HG03571 (cell line): ENCODE results near the gene BLVRA.

Experiments
- ATAC-seq: cut with Tn5 transposase; IDR thresholded peaks from one replicate; pipeline ENCODE4 v1.9.1; 2021; ENCODE audit not compliant: unreplicated experiment

BLVRA gene

DNA sequence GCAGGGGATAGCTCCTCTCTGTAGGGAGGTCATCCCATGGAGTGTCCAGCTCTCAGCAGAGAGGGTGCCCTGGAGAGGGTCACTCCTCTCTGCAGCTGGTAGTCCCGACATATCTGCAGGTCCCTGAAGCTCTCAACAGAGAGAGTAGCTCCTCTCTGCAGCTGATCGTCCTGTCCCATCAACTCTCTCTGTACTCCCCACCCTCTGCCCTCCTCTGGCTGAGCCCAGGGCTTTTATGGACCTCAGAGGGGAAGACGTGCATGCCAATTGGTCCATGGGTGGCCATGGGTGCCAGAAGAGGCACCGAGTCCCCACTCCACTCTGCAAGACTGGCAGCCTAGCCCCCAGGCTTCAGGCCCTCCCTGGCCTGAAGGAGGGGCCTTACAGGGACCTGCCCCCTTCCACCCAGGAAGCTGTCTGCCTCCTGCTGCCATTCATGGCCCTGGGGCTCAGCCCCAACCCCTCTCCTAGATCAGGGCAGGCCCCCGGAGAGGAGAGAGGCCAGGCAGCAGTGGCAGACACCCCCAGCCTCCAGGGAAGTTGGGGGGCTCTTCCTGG is 9.0 kb upstream of the BLVRA start:
- no peak for ATAC-seq

DNA sequence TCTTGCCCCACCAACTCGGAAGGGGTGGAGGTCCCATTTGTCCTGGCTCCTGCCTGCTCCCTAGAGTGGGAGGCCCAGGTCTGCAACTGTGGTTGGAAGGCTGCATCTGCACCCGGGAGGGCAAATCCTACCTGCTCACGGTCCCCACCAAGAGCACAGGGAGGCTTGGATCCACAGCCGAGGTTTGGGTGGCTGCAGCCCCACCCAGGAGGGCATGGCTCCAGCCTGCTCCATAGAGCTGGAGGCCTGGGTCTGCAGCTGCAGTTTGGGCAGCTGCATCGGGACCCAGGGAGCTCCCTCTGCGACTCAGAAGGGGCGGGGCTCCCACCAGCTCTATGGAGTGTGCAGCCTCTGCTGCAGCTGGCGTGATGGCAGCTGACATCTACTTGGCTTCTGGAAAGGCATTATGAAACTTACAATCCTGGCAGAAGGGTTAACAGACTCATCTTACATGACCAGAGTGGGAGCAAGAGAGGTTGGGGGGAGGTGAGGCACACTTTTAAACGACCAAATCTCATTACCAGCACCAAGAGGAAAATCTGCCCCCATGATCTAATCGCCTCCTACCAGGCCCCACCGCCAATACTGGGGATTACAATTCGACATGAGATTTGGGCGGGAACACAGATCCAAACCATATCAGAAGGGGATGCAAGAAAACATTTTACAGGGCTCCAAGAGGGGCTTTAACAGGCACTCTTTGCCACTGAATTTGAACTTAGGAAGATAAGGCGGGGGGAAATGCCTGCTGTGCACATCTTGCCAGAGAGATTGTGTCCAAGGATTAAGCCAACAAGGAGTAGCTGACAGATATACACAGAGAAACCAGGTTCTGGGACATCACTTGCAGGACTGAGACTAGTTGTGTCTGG is 8.2 kb upstream of the BLVRA start:
- no peak for ATAC-seq

DNA sequence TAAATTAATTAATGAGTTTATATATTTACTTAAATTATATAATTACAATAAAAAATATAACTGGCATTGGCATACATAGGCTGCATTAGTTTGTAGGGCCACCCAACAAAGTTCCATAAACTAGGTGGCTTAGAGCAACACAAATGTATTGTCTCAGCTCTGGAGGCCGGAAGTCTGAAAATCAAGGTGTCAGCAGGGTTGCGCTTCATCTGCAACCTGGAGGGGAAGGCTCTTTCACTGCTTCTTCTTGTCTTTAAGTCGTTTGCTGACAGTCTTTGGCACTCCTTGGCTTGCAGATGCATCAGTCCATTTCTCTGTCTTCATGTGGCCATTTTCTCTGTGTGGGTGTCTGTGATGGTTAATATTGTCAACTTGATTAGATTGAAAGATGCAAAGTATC is 6.1 kb upstream of the BLVRA start:
- no peak for ATAC-seq

DNA sequence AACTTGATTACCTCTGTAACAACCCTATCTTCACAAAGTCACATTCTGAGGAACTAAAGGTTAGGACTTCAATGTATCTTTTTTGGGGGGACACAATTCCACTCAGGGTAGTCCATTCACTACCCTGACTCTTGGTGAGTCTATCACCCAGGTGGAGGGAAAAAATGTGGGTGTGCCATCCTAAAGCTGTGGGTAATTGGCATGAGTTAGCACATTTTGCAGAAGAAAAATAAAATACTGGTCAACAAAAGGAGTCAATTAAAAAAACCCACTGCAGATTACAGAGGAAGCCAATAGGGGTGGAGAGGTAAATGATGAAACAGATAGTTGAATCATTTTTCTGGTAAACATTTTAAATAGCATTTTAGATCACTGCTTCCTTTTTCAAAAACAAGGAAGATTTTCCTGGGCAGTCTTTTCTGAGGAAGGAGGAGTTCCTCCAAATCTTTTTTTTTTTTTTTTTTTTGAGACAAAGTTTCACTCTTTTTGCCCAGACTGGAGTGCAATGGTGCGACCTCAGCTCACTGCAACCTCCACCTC is 5.1 kb upstream of the BLVRA start:
- ATAC-seq: no peak

DNA sequence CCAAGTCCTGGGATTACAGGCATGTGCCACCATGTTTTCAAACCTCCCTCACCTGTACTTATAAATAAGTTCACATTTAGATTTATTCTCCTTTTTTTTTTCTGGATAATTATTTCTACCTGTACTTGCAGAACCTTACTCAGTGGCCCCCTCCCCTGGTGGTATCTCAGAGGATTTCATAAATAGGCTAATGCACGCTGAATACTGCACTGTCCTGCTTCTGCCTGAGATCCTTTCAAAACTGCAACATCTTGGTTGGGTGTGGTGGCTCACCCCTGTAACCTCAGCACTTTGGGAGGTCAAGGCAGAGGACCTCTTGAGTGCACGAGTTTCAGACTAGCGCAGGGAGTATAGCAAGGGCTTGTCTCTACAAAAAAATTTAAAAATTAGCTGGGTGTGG is 4.6 kb upstream of the BLVRA start:
- ATAC-seq: no peak

DNA sequence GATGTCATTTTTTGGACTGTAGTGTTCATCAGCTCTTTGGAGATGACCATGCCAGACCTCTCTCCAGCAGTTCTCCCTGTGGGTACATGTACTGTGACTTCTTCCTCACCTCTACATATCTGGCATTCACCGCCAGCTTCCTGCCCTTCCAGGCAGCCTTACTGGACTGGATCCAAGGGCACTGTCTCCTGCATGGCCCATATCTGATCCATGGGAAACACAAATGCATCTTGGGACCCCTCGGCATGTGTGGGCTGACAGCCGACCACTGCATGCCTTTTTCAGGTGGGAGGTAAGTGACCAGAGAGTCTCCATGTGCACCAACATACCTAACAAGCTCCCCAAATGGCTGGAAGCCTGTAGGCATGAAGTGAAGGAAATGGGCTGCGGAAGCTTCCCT is 3.9 kb upstream of the BLVRA start:
- ATAC-seq: no peak

DNA sequence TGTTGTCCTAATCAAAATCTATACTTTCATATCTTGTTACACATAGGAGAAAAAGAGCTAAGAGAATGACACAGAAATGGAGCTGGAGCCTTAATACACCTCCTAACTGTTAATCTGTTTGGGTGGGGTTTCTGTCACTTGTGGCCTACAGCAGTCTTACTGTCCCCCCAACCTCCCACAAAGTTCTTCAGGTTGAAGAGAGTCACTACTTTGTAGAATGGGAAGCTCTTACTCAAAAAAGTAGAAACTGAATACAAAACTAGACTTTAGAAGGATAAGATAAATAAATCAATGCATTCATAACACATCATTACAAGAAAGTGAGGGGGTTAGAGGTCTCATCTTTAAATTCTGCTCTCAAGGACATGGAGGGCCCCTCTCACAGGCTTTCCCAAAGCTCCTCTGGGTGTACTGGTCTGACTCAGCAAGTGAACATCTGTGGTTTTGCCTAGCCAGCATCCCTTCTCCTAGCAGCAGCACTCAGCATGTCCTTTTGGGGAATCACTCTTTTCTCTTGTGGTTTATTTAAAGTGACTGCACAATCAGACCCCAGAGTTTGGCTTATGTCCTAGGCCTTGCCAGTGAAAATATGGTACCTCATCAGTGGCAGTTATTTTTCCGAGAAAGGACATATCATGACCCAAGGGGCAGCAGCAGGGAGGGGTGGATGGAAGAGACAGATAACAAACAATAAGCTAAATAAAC is 2.0 kb upstream of the BLVRA start:
- ATAC-seq: no peak

DNA sequence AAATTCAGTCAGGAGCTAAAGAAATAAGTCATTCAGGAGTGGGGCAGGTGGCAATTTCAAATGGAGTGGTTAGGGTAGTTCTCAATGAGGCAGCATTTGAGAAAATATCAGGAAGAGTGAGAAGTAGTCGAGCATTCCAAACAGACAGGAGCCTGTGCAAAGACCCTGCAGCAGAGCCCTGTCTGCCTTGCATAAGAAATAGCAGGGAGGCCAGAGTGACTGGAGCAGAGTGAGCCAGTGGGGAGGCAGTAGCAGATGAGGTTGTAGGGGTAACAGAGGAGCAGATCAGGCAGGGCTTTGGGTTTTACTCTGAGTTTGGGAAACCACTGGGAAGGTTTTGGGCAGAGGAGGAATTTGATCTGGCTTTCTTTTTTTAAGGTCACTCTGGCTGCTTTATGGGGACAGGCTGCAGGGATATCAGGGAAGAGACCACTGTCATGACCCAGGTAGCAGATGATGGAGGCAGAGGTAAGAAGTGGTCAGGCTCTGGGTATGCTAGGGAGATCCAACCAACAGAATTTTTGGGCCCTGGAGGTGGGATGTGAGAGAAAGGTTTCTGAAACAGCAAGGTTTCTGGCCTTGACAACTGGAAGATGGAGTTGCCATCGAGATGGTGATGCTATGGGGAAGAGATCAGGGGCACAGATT is 1.3 kb upstream of the BLVRA start:
- ATAC-seq: no peak

DNA sequence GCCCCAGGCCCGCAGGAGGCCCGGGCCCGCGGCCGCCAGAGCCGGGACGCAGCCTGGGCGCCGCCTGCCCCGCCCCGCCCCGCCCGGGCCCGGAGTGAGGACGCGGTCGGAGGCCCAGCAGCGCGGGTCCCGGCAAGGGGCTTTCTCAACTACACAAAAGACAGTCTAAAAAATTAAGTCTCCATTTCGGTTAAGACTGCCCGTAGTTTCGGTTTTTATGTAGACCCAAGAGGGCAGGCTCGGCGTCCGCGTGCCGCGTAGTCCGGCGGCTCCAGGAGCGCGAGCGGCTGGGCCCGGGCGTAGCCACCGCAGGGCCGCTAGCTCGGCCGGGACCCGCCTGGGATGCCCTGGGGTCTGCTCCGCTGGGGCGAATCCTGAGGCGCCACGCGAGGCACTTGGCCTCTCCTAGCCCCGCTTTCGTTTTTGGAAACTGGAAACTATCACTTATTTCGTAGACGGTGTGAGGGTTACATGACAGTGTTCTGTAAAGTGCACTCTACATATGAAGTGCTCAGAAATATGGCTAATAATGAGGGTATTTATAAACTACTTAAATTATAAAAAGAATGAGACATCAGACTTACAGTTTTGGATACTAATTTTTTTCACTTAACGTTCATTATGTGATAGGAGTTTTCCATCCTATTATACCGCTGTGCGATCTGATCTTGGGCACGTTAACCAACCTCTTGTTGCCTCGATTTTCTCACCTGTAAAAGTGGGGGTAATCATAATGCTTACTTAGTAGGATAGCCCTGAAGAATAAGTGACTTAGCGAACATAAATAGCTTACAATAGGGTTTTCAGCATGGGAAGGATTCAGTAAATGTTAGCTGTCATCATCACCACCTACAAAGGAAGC is 573 bp downstream of the BLVRA start:
- ATAC-seq: peak; percentile 42

DNA sequence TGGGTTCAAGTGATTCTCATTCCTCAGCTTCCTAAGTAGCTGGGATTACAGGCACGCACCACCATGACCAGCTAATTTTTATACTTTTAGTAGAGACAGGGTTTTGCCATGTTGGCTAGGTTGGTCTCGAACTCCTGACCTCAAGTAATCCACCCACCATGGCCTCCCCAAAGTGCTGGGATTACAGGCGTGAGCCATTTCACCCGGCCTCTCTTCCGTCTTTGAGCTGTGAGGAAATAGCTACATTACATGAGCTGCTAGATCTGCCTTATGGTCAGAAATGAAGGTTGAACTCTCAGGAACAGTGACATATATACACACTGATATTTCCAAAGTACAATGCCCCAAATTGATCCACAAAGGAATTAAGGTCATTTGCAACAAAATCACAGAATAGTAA is 2.4 kb downstream of the BLVRA start:
- ATAC-seq: no peak

DNA sequence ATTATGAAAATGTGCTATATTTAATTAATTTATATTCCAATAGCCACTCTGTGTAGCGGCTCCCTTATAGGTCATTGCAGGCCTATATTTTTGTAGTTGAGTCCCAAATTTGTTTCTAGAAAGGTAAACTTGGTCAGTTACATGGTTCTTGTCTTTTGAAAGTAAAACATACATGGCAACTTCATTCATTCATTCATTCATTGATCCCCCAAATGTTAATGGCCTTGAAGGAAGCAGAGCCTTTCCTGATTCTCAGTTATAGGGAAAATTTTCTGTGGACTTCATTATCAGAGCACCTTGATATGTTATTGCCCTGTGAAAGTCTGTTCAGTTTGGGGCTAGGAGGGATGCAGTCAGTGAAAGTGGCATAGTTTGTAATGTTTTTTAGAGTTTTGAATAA is 2.9 kb downstream of the BLVRA start:
- no peak for ATAC-seq

DNA sequence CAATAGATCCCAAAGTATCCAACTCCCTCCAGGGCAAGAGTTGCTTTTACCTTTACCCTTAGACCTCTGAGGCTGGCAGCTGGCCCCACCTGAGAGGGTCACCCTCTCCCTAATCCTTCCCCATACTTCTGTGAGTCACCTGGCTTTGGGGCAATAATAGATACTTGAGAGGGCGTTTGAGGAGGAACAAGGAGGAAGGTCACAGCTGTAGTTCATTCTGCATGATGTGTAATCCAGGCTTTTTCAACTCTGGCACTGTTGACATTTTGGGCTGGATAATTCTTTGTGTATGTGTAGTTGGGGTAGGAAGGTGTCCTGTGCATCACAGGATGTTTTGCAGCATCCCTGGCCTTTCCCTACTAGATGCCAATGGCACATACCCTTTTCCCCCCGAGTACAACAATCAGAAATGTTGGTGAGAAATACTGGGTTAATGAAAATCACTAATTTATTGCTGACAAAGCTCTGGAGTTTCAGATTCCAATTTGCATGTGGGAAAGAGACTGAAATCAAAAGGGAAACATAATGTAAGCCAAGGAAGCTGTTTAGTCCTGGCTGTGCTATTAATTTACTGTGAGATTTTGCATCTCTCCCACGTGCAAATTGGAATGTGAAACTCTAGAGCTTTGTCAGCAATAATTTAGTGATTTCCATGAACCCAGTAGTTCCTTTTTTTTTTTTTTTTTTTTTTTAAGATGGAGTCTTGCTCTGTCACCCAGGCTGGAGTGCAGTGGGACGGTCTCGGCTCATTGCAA is 3.6 kb downstream of the BLVRA start:
- no peak for ATAC-seq

DNA sequence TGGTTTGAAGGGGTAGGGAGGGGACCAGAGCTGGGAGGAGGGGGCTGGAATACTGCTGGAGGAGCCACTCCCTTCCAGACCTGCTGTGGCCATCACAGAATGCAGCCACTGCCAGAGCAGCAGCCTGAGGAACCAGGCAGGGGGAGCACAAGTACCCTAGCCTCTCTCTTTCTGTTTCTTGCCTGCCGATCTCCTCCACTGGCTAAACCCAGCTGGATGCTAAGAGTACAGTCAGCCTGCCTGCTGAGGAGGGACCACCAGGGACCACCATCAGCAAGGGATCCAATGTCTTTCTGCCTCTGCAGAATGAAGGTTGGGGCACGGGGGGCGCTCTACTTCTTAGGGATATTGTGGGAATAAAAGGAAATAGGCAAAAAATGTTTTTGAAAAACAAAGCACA is 4.7 kb downstream of the BLVRA start:
- no peak for ATAC-seq

DNA sequence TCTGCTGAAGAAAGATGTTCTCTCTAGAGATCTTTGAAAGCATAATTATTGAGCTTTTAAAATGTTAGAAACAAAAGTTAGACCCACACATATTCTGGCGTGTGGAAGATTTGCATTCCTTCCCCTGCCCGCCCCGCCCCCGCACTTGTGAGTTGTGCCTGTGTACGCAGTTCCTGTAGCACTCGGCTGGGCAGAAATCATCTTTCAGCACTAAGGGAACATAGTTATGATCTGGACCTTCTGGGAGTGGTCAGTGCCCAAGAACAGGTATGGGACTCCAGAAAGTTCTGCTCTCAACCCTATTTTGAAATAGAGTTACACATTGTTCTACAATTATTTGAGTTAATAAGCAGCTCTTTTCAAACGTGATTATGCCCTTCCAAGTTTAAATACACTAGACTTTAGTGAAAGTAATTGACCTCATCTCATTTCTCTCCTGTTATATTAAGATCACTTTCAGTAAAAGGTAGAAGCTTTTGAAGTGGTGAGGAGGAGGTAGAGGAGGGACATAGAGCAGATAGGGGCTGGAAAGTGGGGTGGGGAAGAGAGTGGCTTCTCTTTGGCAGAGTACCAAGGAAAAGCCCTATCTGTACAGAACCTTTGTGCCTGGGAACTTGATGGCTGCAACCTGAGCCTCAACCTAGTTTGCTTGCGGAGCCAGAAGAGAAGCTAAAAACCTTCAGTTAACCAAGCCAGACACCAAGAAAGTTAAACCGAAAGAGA is 5.7 kb downstream of the BLVRA start:
- no peak for ATAC-seq

DNA sequence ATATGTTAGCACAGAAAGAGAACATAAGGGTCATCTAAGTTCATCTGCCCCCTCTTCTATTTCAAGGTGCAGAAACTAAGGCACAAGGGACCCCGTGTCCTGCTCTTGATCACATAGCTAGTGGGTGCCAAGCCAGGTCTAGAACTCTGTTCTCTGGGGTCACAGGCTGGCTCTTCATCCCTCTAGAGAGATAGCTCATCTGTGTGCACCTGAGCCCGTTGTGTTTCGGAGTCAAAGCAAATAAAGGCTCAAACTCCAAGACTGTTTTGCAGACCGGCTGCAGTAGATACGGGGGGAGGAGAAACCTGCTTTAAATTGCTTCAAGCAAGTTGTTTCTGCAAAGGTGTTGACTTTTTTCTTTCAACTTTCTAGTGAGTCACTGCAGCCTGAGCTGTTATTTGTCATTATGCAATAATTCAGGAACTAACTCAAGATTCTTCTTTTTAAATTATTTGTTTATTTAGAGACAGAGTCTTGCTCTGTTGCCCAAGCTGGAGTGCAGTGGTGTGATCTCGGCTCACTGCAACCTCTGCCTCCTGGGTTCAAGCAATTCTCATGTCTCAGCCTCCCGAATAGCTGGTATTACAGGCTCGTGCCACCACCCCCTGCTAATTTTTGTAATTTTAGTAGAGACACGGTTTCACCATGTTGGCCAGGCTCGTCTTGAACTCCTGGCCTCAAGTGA is 6.5 kb downstream of the BLVRA start:
- ATAC-seq: no peak

DNA sequence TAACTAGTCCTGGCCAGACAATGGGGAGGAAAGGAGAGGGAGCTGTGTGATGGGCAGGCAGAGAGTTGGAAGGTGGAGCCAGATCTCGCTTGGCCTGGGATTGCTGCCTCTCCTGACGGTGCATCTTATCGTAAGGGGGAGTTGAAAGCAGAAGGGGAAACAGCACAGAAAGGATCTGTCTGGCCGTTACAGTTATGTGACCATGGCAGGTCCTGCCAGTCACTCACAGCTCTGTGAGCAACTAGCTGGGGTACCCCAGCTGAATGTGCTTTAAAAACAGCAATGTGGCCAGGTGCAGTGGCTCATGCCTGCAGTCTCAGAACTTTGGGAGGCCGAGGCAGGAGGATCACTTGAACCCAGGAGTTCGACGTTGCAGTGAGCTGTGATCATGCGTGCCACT is 8.1 kb downstream of the BLVRA start:
- ATAC-seq: no peak

DNA sequence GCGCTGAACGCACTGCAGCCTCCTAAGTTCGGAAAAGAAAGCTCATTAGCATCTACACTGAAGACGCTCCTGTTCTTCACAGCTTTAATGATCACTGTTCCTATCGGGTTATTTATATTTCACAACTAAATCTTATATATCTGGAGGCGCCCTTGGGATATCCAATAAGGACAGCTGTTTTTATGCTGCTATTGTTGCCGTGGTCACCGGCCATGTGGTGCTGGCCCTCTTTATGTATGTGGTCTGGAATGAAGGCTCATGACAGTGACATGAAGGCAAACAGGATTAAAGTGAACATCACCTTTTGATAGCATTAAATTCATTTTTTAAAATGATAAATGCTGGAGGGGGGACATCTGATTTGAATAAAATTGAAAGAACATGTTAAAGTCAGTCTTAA is 8.8 kb downstream of the BLVRA start:
- no peak for ATAC-seq

DNA sequence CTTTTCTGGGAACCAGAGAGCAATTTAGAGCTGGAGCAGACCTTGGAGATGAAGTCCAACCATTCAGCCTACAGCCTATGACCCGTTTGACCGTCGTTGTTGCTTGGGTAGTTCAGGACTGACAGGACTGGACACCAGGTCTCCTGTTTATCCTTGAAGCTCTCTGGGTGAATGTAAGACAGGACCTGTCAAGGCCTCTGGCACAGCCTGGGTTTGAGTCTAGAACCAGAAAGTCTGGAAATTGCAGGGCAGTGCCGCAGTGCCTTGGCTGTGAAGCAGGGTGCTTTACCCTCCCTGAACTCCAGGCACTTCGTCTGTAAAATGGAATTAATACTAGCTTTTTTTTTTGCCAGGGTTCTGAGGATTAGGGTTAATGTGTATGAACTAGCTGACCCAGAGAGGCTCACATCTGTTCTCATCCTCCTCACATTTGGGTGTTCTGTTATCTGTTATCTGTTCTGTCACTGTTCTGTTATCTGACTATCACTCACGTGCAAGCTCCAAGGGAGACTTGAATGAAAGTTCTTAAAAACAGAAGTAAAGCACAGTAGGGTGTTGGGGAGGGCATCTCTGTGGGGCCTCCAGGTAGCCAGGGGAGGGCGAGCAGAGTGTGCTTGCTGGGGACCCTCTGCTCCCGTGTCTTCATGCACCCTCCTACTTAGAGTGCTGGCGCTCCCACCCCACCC is 9.9 kb downstream of the BLVRA start:
- ATAC-seq: no peak
